ENCODE measurements around the gene SCUBE1.

Gene SCUBE1

DNA sequence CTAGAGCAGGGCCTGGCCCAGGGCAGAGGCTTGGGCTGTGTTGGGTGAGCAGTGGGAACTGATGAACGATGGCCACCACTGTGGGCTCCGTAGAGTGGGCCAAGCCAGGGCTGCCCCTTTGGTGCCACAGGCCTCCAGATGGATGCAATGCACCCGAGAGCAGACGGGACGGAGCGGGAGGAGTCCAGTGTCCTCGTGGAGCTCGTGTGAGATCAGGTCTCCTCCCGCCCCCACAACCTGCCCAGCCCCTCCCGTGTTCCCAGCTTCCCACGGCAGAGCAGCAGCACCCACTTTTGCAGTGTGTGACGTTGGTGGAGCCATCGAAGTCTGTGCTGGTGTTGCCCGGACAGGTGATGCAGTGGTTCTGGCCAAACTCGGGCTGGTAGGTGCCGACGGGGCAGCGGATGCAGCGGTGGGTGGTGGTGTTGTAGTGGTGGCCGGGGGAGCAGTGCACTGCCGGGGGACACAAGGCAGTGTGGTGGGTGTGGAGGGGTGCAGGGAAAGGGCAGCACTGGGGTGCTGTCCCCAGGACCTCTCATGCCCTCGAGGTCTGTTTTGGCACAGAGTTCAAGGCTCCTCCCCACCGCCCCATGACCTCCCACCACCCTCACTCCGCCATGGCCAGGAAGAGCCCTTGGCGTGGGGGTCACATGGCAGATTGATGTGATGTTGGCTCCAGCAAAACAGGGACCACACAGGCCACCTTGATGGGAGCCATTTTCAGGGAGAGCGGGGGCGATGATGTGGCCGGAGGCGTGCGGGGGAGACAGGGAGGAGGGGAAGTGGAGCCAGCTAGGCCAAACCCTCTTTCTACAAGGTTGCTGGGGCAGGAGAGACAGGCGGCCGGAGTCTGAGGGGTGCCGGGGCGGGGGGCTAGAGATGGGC is 132.3 kb downstream of the SCUBE1 start:
- Histone ChIP-seq H3K4me1 (no peaks in the 10 kb centered on the region), H3K27me3 (ENCODE audit: control insufficient read depth, insufficient read depth, low read length) (no peaks in the 10 kb centered on the region), H3K4me2 (ENCODE audit: low read length) (no peak overlapping the region), H3K9me3 (ENCODE audit: control insufficient read depth, low read length) (no peaks in the 10 kb centered on the region), H3K27ac (no peak overlapping the region), H3K36me3 (ENCODE audit: control insufficient read depth, insufficient read depth, low read length) (no peaks in the 10 kb centered on the region), H3K79me2 (no peaks in the 10 kb centered on the region), H3K9ac (no peak overlapping the region), H2AFZ (no peak overlapping the region), H3K4me3 (ENCODE audit: low read depth, low read length) (no peak overlapping the region)
- TF ChIP-seq, protein P1, sequence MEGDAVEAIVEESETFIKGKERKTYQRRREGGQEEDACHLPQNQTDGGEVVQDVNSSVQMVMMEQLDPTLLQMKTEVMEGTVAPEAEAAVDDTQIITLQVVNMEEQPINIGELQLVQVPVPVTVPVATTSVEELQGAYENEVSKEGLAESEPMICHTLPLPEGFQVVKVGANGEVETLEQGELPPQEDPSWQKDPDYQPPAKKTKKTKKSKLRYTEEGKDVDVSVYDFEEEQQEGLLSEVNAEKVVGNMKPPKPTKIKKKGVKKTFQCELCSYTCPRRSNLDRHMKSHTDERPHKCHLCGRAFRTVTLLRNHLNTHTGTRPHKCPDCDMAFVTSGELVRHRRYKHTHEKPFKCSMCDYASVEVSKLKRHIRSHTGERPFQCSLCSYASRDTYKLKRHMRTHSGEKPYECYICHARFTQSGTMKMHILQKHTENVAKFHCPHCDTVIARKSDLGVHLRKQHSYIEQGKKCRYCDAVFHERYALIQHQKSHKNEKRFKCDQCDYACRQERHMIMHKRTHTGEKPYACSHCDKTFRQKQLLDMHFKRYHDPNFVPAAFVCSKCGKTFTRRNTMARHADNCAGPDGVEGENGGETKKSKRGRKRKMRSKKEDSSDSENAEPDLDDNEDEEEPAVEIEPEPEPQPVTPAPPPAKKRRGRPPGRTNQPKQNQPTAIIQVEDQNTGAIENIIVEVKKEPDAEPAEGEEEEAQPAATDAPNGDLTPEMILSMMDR (IDR thresholded peaks at IDR 0.05) = no peak

DNA sequence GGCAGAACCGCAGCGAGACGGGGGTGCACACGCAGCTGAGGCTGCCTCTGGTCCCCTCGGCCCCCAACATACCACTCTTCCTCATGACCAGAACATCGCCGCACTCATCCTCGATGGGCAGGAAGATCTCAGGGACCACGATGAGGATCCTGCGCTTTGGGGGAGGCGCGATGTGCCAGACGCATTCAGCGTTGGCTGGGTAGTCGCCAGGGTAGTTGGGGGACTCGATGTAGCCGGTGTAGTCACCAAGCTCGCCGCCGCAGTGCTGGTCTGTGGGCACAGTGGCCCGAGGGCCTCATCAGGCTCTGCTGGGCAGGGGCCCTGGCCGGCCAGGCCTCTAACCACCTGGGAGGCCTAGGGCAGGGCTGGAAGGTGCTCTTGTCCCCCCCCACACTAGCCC is 133.2 kb downstream of the SCUBE1 start:
- TF ChIP-seq, protein P1 (IDR thresholded peaks at IDR 0.05) = no peak
- Histone ChIP-seq H2AFZ (no peak overlapping the region), H3K4me3 (ENCODE audit: low read depth, low read length) (no peak overlapping the region), H3K27me3 (ENCODE audit: control insufficient read depth, insufficient read depth, low read length) (no peaks in the 10 kb centered on the region), H3K9ac (no peak overlapping the region), H3K36me3 (ENCODE audit: control insufficient read depth, insufficient read depth, low read length) (no peaks in the 10 kb centered on the region), H3K4me1 (no peaks in the 10 kb centered on the region), H3K27ac (no peak overlapping the region), H3K9me3 (ENCODE audit: control insufficient read depth, low read length) (no peaks in the 10 kb centered on the region), H3K79me2 (no peaks in the 10 kb centered on the region), H3K4me2 (ENCODE audit: low read length) (no peak overlapping the region)

DNA sequence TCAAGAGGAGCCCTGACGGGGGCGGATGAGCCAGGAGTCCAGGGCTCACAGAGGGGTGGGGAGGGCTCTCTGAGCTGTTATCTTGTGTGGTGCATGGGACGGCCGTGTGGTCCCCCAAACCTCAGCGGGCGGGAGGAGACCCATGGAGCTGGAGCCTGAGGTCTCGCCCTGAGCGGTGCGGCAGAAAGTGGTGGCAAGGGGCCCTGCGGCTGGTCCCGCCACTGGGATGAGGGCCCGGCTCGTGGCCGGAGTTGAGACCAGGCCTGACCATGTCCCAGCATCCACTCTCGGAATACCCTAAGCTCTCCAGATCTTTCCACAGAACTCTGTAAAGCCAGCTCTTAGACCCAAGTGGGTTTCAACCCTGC is 133.7 kb downstream of the SCUBE1 start:
- TF ChIP-seq, protein P1 (IDR thresholded peaks at IDR 0.05) = no peak
- H3K4me1 ChIP-seq = no peaks in the 10 kb centered on the region
- no peaks in the 10 kb centered on the region for H3K27me3 ChIP-seq (ENCODE audit: control insufficient read depth, insufficient read depth, low read length)
- H3K4me3 ChIP-seq (ENCODE audit: low read depth, low read length) = no peak overlapping the region
- H3K9ac ChIP-seq = no peak overlapping the region
- no peaks in the 10 kb centered on the region for H3K9me3 ChIP-seq (ENCODE audit: control insufficient read depth, low read length)
- no peaks in the 10 kb centered on the region for H3K79me2 ChIP-seq
- H2AFZ ChIP-seq = no peak overlapping the region
- no peak overlapping the region for H3K27ac ChIP-seq
- H3K36me3 ChIP-seq (ENCODE audit: control insufficient read depth, insufficient read depth, low read length) = no peaks in the 10 kb centered on the region
- H3K4me2 ChIP-seq (ENCODE audit: low read length) = no peak overlapping the region

DNA sequence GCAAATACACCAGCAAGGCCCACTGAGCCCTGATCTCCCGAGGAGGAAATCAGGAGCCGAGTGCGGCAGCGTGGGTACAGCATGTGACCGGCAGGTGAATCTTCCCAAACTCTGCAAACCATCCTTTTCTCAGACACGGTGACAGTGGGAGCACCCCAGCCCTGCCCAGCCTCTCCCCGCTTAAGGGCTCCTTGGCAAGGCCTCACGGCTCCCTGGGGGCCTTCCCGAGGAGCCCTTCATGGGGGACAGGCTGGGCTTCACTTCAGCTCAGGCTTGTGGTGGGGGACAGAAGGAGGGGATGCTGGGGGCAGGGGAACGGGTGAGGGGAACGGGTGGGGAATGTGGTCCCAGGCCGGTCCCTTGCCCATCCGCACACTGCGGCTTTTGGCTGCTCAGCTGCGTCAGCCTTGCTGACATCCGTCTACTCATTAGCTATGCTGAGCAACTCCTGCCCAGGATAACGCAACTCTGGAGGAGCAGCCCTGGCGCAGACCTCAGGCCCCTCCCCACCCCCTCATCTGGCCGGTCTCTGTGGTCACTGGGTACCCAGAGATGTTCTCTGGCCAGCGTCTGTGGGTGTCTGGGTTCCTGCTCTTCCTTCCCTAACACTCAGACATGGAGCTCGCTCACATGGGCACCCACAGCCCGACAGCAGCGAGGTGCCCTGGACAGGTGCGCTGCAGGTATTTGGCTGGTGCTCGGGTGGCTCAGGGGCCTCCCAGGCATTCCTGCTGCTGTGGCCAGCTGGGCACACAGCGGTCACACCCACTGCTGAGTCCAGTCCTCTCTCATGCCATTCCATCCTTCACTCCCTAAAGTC is 134.3 kb downstream of the SCUBE1 start:
- H3K9me3 ChIP-seq (ENCODE audit: control insufficient read depth, low read length) = no peaks in the 10 kb centered on the region
- H3K27me3 ChIP-seq (ENCODE audit: control insufficient read depth, insufficient read depth, low read length) = no peaks in the 10 kb centered on the region
- H3K79me2 ChIP-seq = no peaks in the 10 kb centered on the region
- H2AFZ ChIP-seq = no peak overlapping the region
- H3K9ac ChIP-seq = no peak overlapping the region
- H3K36me3 ChIP-seq (ENCODE audit: control insufficient read depth, insufficient read depth, low read length) = no peaks in the 10 kb centered on the region
- H3K4me1 ChIP-seq = no peaks in the 10 kb centered on the region
- TF ChIP-seq, protein P1 (IDR thresholded peaks at IDR 0.05) = no peak
- no peak overlapping the region for H3K4me3 ChIP-seq (ENCODE audit: low read depth, low read length)
- no peak overlapping the region for H3K4me2 ChIP-seq (ENCODE audit: low read length)
- no peak overlapping the region for H3K27ac ChIP-seq
